Hepatic stellate cell (primary cell): ENCODE measurements around the gene RAPGEF3.

Experiments used
- DNase-seq: peaks from one replicate; pipeline ENCODE4 v3.0.0; 2011; ENCODE audit warnings: low spot score

Gene RAPGEF3

GRCh38 chr12:47789712-47790489 lies 31.2 kb upstream of the RAPGEF3 start:
- no peak for DNase-seq

- DNase-seq, result no peak
These were observed 30.5 kb upstream of the RAPGEF3 start for GRCh38 chr12:47789141-47789540.

GRCh38 chr12:47787596-47788319 lies 29.1 kb upstream of the RAPGEF3 start:
- DNase-seq, result no peak

GRCh38 chr12:47786662-47787280 lies 28.1 kb upstream of the RAPGEF3 start:
- DNase-seq, result no peak

- DNase-seq, result no peak
These were observed 27.4 kb upstream of the RAPGEF3 start for GRCh38 chr12:47785887-47786661.

GRCh38 chr12:47785036-47785886 lies 26.6 kb upstream of the RAPGEF3 start:
- DNase-seq, result no peak

- DNase-seq, result no peak
These were observed 25.4 kb upstream of the RAPGEF3 start for GRCh38 chr12:47783821-47784819.

- DNase-seq, result no peak
These were observed 24.5 kb upstream of the RAPGEF3 start for GRCh38 chr12:47783024-47783755.

GRCh38 chr12:47782372-47782770 lies 23.7 kb upstream of the RAPGEF3 start:
- DNase-seq, result no peak

- DNase-seq, result no peak
These were observed 23.0 kb upstream of the RAPGEF3 start for GRCh38 chr12:47781479-47782371.

- no peak for DNase-seq
These were observed 21.3 kb upstream of the RAPGEF3 start for GRCh38 chr12:47779943-47780504.

GRCh38 chr12:47779301-47779942 lies 20.7 kb upstream of the RAPGEF3 start:
- DNase-seq, result peak; percentile 91

- DNase-seq, result no peak
These were observed 20.2 kb upstream of the RAPGEF3 start for GRCh38 chr12:47778881-47779280.

GRCh38 chr12:47777741-47778558 lies 19.3 kb upstream of the RAPGEF3 start:
- DNase-seq, result no peak

GRCh38 chr12:47777151-47777550 lies 18.5 kb upstream of the RAPGEF3 start:
- DNase-seq, result no peak

- DNase-seq, result peak; percentile 57
These were observed 17.9 kb upstream of the RAPGEF3 start for GRCh38 chr12:47776471-47777143.
